PC-9 (cell line): Measurements from ENCODE around the gene P4HA1. TPM values are rescaled to one million over a fixed set of nuclear protein-coding genes. Genes with fewer than 3 reads are reported as not detected.
"Not testable (repeated sequence)": the region's sequence is repeated elsewhere in the genome, so short reads cannot be mapped to it uniquely, and the experiment has no call there.

ENCODE experiments used
- BruUV-seq: library from RNA; stranded (reverse); fragments of 400-500 nt; replicated peaks from 2 replicates; lab custom pipeline; 2021; lab: Mats Ljungman, UMichigan
- CTCF ChIA-PET: fragments of 300-600 bp; sonication (Branson Sonifier 250); formaldehyde crosslinking; loops from one replicate; lab custom pipeline; 2022; ENCODE audit warnings: antibody characterized with exemption; lab: Charles Lee
- POLR2A ChIA-PET: fragments of 300-600 bp; sonication (Branson Sonifier 250); formaldehyde crosslinking; loops from one replicate; lab custom pipeline; 2022; ENCODE audit warnings: antibody characterized with exemption; ENCODE audit not compliant: unreplicated experiment; lab: Charles Lee
- DNase-seq, 2 experiments: peaks; one replicate each; pipeline versions ENCODE4 v3.0.0 to v3.0.0-alpha.2; 2015 to 2022; ENCODE audit warnings: mixed read lengths in 1 of 2
- H2AFZ ChIP-seq: fragments of 200-600 bp; sonication (generic); 2 replicates; pipeline ENCODE4 v1.8.1; 2017; ENCODE audit warnings: antibody characterized with exemption
- H3F3A ChIP-seq: fragments of 200-600 bp; sonication (generic); 2 replicates; pipeline ENCODE4 v1.8.1; 2017; ENCODE audit warnings: antibody characterized with exemption, mild to moderate bottlenecking, low read depth; ENCODE audit not compliant: insufficient read depth
- H3K27ac ChIP-seq: fragments of 200-600 bp; sonication (generic); 2 replicates; pipeline ENCODE4 v1.6.1; 2016; ENCODE audit warnings: mixed run types
- H3K27me3 ChIP-seq: fragments of 200-600 bp; sonication (generic); 2 replicates; pipeline ENCODE4 v1.6.1; 2016; ENCODE audit warnings: low read depth, mixed run types; ENCODE audit not compliant: insufficient read depth
- H3K36me3 ChIP-seq: fragments of 200-600 bp; sonication (generic); 2 replicates; pipeline ENCODE4 v1.6.1; 2016; ENCODE audit warnings: low read depth, mixed run types
- H3K4me1 ChIP-seq: fragments of 200-600 bp; sonication (generic); replicated peaks from 2 replicates; pipeline ENCODE4 v1.6.1; 2016; ENCODE audit warnings: mixed run types; ENCODE audit not compliant: insufficient read depth
- H3K4me2 ChIP-seq: fragments of 200-600 bp; sonication (generic); 2 replicates; pipeline ENCODE4 v1.6.1; 2017; ENCODE audit warnings: mixed run types
- H3K4me3 ChIP-seq: fragments of 200-600 bp; sonication (generic); 2 replicates; pipeline ENCODE4 v1.6.1; 2016; ENCODE audit warnings: mixed run types
- H3K79me2 ChIP-seq: fragments of 200-600 bp; sonication (generic); 2 replicates; pipeline ENCODE4 v1.6.1; 2017; ENCODE audit warnings: low read depth, mixed run types
- H3K9me2 ChIP-seq: fragments of 200-600 bp; sonication (generic); 2 replicates; pipeline ENCODE4 v1.8.1; 2017; ENCODE audit warnings: mild to moderate bottlenecking; ENCODE audit not compliant: insufficient read depth
- H3K9me3 ChIP-seq: fragments of 200-600 bp; sonication (generic); 2 replicates; pipeline ENCODE4 v1.8.1; 2016; ENCODE audit warnings: low read depth; ENCODE audit not compliant: insufficient read depth
- H4K20me1 ChIP-seq: fragments of 200-600 bp; sonication (generic); 2 replicates; pipeline ENCODE4 v1.8.1; 2017; ENCODE audit not compliant: insufficient read depth
- EZH2 ChIP-seq: fragments of 200-600 bp; sonication (generic); IDR thresholded peaks from 2 replicates; pipeline ENCODE4 v1.8.0; 2017; ENCODE audit warnings: antibody characterized with exemption, low read depth
- intact Hi-C: fragments of 100-400 bp; cut with micrococcal nuclease; formaldehyde crosslinking; loops from one replicate; pipeline ENCODE4 v1.10.0; 2022; ENCODE audit not compliant: unreplicated experiment
- total RNA-seq: library from RNA; stranded (reverse); gene quantifications from 2 replicates; pipeline ENCODE4 v1.2.3, GENCODE V29; 2021
- TF ChIP-seq, protein P1 (sequence below): fragments of 200-600 bp; sonication (generic); conservative IDR thresholded peaks from 2 replicates; pipeline ENCODE4 v1.6.1; 2017; ENCODE audit warnings: mixed run types, antibody characterized with exemption, mild to moderate bottlenecking, moderate library complexity

The P4HA1 gene
- total RNA-seq, 1 experiment from 2014 or later = 25.5 TPM

DNA sequence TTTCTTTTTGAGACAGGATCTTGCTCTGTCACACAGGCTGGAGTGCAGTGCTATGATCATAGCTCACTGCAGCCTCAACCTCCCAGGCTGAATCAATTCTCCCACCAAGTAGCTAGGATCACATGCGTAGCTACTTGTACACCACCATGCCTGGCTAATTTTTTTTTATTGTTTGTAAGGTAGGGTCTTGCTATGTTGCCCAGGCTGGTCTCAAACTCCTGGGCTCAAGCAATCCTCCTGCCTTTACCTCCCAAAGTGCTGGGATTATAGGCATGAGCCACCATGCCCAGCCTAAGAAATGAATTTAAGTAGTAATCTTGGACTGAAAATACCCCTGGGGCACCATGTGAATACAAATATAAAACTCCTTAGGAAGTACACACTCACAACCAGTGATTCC lies 19.4 kb upstream of the P4HA1 start:
- H4K20me1 ChIP-seq = no peaks in the 10 kb centered on the region
- ChIA-PET CTCF (no interaction called here), POLR2A (interaction anchor here (0.6 to 0.7 kb wide), 2 partner anchors 19 to 784 kb away, joined by 4 to 8 read pairs; partner anchors contain the start of gene P4HA1)
- H3K27me3 ChIP-seq = no peaks in the 10 kb centered on the region
- no peak overlapping the region for H3K27ac ChIP-seq
- TF ChIP-seq, protein P1, sequence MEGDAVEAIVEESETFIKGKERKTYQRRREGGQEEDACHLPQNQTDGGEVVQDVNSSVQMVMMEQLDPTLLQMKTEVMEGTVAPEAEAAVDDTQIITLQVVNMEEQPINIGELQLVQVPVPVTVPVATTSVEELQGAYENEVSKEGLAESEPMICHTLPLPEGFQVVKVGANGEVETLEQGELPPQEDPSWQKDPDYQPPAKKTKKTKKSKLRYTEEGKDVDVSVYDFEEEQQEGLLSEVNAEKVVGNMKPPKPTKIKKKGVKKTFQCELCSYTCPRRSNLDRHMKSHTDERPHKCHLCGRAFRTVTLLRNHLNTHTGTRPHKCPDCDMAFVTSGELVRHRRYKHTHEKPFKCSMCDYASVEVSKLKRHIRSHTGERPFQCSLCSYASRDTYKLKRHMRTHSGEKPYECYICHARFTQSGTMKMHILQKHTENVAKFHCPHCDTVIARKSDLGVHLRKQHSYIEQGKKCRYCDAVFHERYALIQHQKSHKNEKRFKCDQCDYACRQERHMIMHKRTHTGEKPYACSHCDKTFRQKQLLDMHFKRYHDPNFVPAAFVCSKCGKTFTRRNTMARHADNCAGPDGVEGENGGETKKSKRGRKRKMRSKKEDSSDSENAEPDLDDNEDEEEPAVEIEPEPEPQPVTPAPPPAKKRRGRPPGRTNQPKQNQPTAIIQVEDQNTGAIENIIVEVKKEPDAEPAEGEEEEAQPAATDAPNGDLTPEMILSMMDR = no peak
- TF ChIP-seq EZH2 = no peak
- no peak for DNase-seq
- H3F3A ChIP-seq = peaks cover 41% of the 10 kb centered on the region
- H3K9me2 ChIP-seq = no peaks in the 10 kb centered on the region
- H3K9me3 ChIP-seq = no peaks in the 10 kb centered on the region
- no peak overlapping the region for H3K4me3 ChIP-seq
- H3K4me1 ChIP-seq = peaks cover 42% of the 10 kb centered on the region
- no peak overlapping the region for H3K4me2 ChIP-seq
- BruUV-seq = no TSS peak
- intact Hi-C loops = no loop called here
- 0 out of 2 replicates have a peak, but pooled peaks cover 13% of the 10 kb centered on the region for H3K79me2 ChIP-seq
- H2AFZ ChIP-seq = no peak overlapping the region
- H3K36me3 ChIP-seq = no peaks in the 10 kb centered on the region

DNA sequence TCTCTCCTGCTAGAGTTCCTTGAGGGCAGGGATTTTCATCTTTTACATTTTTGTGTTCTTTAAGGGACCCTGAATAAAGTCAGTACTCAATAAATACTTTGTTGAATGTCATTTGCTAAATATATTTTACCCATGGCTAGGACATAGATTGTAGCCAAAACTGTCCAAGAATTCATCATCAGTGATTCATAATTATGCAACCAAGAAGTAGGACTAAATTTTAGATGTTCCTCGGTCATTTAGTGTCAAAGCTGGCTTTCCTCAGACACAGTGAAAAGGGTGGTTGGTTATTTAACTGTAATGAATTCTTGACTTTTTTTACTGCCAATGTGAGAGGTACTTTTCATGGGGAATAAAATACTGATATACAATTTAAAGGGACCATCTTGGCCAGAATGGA lies 16.9 kb upstream of the P4HA1 start:
- Histone ChIP-seq H3K4me2 (no peak overlapping the region), H3K36me3 (peaks cover 6% of the 10 kb centered on the region; the same call in 1 of the 2 replicates), H3K9me3 (0 out of 2 replicates have a peak, but pooled peaks cover 5% of the 10 kb centered on the region), H3K27ac (peak overlapping the region; percentile 36), H3K9me2 (no peaks in the 10 kb centered on the region), H2AFZ (no peak overlapping the region), H3F3A (peaks cover 37% of the 10 kb centered on the region), H4K20me1 (no peaks in the 10 kb centered on the region), H3K4me3 (no peak overlapping the region), H3K4me1 (peaks cover 37% of the 10 kb centered on the region), H3K27me3 (no peaks in the 10 kb centered on the region), H3K79me2 (0 out of 2 replicates have a peak, but pooled peaks cover 13% of the 10 kb centered on the region)
- POLR2A ChIA-PET = no interaction called here
- intact Hi-C loops = no loop called here
- DNase-seq = no peak
- TF ChIP-seq, protein P1 = no peak
- no peak for TF ChIP-seq EZH2
- BruUV-seq = no TSS peak
- CTCF ChIA-PET = interaction anchor here (0.6 kb wide), 1 partner anchor 488 kb away, joined by 3 read pairs; the partner anchor contains the start of gene MICU1

DNA sequence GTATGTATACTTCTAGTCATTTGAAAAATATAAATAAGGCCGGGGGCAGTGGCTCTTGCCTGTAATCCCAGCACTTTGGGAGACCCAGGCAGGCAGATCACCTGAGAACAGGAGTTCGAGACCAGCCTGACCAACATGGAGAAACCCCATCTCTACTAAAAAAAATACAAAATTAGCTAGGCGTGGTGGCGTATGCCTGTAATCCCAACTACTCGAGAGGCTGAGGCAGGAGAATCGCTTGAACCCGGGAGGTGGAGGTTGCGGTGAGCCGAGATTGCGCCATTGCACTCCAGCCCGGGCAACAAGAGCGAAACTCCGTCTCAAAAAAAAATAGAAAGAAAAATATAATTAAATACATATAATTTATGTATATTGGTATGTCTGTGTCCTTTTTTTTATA lies 15.4 kb upstream of the P4HA1 start:
- H3F3A ChIP-seq = peaks cover 25% of the 10 kb centered on the region
- peak overlapping the region; percentile 82 for H3K4me2 ChIP-seq
- H3K9me2 ChIP-seq, BruUV-seq, H3K9me3 ChIP-seq, H3K27me3 ChIP-seq, CTCF ChIA-PET, H4K20me1 ChIP-seq, H2AFZ ChIP-seq, intact Hi-C loops, DNase-seq, H3K36me3 ChIP-seq: not testable (repeated sequence)
- H3K79me2 ChIP-seq = 0 out of 2 replicates have a peak, but pooled peaks cover 13% of the 10 kb centered on the region
- peaks cover 22% of the 10 kb centered on the region for H3K4me1 ChIP-seq
- H3K4me3 ChIP-seq = peak overlapping the region; percentile 59; the same call in 1 of the 2 replicates
- POLR2A ChIA-PET = interaction anchor here (0.6 kb wide), 1 partner anchor 787 kb away, joined by 3 read pairs; no protein-coding TSS in a partner anchor
- H3K27ac ChIP-seq = peak overlapping the region; percentile 91
